Suppressor macrophage treated with lipopolysaccharide for 4 hours (primary cell): ENCODE results near the gene COX4I1.
"Not testable (repeated sequence)": the region's sequence is repeated elsewhere in the genome, so short reads cannot be mapped to it uniquely, and the experiment has no call there.

Source experiments
- DNase-seq: peaks from one replicate; pipeline ENCODE4 v3.0.0-alpha.2; 2020

COX4I1 gene

DNA sequence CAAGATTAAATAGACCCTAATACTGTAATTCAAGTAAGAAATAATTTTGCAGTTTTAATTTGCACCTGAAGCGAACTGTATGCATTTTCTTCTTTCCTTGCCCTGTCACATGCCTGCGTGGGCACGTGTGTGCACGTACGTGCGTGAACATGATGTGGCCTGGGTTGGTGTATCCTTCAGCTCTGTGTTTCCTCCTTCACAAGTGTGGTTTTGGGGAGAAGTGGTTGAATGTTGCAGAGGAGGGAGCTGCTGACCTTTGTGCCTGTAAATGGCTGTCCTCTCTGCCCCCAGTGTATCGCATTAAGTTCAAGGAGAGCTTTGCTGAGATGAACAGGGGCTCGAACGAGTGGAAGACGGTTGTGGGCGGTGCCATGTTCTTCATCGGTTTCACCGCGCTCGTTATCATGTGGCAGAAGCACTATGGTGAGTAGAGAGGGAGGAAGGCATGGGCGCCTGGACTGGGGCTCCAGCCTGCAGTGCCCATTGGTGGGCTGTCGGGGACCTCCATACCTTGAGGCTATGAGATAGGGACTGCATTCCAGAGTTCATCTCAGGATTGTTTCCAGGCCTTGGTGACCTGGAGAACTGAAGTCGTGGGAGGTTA lies 6.0 kb downstream of the COX4I1 start:
- DNase-seq, result no peak

DNA sequence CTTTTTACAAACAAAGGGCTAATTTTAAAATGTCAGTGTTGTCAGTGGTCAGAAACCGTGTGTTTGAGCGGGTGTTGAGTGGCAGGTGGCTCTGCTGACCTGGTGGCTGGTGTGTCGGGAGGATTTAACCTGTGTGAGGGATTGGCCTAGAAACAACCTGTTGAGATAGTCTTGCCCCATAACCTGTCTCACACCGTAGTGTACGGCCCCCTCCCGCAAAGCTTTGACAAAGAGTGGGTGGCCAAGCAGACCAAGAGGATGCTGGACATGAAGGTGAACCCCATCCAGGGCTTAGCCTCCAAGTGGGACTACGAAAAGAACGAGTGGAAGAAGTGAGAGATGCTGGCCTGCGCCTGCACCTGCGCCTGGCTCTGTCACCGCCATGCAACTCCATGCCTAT lies 7.0 kb downstream of the COX4I1 start:
- DNase-seq, result no peak

DNA sequence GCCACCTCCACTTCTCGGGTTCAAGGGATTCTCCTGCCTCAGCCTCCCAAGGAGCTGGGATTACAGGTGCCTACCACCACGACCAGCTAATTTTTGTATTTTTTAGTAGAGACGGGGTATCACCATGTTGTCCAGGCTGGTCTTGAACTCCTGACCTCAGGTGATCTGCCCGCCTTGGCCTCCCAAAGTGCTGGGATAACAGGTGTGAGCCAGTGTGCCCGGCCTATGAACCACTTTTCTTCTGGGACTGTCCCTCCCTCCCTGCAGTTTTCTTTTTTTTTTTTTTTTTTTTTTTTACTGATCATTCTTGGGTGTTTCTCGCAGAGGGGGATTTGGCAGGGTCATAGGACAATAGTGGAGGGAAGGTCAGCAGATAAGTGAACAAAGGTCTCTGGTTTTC lies 7.8 kb downstream of the COX4I1 start:
- not testable (repeated sequence) for DNase-seq

DNA sequence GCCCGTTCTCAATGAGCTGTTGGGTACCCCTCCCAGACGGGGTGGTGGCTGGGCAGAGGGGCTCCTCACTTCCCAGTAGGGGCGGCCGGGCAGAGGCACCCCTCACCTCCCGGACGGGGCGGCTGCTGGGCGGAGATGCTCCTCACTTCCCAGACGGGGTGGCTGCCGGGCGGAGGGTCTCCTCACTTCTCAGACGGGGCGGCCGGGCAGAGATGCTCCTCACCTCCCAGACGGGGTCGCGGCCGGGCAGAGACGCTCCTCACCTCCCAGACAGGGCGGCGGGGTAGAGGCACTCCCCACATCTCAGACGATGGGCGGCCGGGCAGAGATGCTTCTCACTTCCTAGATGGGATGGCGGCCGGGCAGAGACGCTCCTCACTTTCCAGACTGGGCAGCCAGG lies 8.6 kb downstream of the COX4I1 start:
- not testable (repeated sequence) for DNase-seq

DNA sequence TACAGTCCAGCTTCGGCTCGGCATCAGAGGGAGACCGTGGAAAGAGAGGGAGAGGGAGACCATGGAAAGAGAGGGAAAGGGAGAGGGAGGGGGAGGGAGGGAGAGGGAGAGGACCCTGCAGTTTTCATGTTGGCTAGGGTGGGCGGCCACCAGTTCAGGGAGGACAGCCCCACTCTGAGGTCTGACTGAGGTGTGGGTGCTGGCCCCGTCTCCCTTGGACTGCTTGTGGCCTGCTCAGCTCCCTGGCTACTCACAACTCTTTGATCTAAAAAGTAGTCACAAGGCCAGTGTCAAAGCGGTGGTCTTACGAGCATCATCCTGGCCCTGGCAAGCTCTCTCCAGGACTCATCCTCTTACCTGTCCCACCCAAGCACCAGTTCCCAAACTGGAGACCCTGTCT lies 9.4 kb downstream of the COX4I1 start:
- no peak for DNase-seq

DNA sequence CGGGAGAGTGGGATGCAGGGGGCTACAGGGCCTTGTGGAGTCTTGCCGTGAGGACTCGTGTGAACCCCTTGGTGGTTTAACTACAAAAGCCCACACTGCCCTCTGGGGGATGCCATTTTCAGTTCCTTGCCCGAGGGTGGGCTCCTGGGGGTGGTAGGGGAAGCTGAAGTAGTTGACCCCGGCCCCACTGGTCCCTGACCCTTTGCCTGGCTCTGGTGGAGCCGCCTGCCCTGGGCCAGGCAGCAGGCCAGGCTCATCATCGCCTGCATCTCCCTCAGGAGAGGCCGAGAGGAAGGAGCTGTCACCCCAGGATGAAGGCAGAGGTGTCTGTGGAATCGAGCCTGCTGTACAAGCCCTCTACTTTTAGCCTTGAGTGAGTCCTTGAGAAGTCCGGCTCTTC lies 10.2 kb downstream of the COX4I1 start:
- no peak for DNase-seq

DNA sequence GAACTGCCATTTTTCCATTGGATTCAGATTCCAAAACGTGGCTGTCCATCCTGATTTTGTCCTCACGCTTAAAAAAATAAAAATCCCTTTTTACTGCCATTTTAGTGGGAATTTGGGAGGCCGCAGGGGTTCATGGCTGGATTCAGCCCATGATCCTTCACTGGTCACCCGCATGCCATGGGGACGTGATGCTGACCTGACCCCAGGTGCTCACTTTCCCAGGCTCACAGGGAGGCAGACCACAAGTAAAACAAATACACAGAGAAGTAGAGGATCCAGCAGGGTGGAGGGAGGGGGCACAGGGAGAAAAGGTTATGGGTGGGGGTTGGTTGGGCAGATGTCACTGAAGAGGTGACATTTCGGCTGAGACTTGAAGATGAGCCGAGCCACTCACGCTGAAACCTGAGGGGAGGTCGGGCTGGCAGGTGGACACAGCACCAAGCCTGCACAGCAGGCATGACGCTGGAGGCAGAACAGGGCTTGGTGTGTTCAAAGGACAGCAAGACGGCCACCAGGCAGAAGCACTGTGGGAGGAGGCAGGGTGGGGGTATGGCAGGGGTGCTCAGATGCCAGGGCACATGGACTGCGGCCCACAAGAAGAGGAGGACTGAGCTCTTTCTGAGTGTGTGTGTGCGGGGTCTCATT lies 10.7 kb downstream of the COX4I1 start:
- no peak for DNase-seq

DNA sequence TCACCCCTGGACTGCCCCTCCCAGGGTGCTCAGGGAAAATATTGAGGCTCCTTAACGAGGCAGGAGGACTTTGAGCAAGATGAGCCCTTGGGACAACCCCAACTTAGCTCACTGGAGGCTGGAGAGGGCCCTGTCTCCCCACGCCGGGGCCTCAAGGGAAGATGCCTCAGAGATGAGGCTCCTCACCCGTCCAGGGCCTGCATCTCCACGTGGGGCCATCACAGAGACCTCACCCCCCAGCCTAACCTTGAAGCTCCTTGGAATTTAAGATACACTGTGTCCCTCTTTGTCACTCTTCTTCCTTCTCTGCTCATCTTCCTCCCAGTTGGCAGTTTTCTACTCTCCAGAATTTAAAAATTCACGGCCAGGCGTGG lies 11.2 kb downstream of the COX4I1 start:
- DNase-seq, result no peak

DNA sequence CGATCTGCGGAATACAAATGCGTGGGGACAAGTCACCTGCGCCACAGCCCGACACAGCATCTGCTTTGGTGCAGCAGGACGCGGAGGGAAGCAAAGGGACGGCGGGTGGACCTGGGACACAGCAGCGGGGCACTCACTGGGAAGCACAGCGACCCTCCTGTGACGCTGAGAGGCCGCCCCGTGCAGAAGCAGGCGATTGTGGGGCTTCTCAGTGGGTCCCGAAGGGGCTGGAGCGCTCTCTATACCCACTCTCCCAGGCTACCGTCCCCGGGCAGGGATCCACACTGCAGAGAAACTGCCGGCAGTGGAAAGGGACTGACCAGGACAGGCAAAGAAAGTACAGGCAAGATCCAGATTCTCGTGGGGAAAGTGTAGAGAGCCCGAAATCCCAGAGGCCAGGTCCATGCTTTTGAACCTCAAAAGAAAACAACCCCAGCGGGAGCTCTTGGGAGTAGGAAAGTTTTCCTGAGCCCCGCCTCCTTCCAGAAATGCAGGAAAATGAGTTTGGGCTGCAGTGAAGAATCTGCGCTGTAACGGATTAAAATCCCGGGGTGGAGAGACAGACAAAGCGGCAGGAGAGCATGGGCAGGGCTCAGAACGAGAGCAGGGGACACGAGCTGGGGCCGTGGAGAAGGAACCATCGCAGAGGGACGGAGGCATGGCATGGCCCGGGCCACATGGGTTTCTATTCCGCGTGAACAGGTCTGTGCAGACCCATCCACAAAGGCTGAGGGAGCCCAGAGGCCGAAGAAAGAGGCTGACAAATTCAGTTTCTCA lies 12.7 kb downstream of the COX4I1 start:
- no peak for DNase-seq

DNA sequence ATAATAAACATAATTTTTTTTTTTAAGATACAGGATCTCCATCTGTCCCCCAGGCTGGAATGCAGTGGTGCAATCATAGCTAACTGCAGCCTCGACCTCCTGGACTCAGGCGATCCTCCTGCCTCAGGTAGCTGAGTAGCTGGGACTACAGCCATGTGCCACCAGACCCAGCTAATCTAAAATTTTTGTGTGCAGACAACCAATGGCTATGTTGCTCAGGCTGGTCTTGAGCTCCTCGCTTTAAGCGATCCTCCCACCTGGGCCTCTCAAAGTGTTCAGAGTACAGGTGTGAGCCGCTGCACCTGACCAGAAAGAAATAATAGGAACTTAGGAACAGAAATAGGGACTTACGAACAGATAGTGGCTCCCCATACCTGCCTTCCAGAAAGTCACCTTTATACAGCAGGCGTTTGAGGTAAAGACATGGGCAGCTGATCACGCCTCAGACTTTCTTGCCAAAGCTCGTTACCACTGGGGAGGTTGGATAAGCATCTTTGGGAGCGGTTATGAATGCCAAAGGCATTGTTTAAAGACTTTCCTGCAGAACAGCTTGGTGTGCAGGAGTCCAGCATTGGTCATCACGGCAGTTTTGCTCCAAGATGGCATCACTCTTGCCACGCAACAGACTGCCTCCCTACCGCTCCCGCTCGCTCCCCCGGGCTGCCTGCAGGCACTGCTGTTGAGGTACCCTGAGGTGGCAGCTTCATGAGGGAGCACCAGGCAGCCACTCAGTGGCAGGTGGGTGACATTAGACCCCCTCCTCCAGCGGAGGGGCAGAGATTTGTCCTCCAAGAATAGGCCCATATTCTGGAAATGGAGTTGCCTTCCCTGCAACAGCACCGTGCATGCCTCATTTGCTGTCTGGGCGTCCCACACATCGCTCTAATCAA lies 13.6 kb downstream of the COX4I1 start:
- DNase-seq, result no peak

DNA sequence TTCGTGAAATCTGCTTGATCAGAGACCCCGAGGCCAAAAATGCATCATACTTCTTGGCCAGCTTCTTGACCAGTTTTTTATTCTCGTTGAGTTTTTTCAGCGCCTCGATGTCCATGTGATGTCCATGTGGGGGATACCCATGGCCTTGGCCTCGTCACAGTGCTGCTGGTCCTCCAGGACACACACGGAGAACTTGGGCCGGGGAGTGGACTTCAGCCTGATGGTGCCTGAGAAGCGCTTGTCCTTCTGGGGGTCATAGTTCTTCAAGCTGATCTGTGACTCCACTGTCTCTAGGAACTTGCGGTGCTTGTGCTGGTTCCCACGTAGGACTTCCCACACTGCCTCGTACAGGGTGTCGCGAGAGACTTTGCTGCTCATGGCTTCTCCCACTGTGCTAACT lies 16.7 kb downstream of the COX4I1 start:
- DNase-seq, result no peak

DNA sequence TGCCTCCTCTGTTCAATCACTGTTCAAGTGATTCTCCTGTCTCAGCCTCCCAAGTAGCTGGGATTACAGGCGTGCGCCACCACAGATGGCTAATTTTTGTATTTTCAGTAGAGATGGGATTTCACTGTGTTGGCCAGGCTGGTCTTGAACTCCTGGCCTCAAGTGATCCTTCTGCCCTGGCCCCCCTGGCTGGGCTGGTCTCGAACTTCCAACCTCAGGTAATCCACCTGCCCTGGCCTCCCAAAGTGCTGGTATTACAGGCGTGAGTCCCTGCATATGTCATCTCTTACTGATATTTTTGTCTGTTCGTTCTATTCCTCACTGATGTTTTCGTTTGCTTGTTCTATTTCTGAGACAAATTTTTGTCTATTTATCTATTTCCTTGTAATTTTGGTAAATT lies 17.7 kb downstream of the COX4I1 start:
- DNase-seq, result not testable (repeated sequence)

DNA sequence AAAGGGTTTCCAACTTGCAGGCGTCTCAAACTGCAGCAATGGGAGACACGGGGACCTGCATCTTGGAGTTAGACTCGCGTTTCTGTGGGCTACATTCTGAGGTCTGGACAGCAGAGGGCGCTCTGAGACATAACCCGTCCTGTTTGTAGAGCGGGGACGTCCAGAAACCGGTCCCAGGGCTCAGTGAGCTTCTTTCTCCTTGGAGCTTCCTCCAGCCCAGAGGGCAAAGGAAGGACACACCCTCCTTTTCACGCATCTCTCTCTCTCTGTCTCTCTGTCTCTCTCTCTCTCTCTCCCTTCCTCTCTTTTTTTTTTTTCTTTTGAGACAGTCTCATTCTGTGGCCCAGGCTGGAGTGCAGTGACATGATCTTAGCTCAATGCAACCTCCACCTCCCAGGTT lies 19.8 kb downstream of the COX4I1 start:
- DNase-seq, result peak; percentile 95

DNA sequence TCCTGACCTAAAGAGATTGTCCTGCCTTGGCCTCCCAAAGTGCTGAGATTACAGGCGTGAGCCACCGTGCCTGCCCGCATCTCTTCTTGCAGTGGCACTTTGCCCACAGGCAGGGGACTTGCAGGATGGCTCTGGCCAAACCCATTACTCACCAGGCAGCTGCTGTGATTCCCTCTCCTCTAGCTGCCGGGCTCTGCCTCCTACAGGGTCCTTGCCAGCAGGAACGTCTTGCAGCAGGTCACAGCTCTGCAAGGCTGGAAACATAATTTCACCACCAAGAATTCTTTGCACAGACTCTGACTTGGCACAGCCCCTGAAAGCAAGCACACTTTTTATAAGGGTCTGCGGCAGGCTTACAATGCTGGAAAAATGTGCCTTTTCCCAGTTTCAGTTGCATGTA lies 20.3 kb downstream of the COX4I1 start:
- DNase-seq, result no peak

DNA sequence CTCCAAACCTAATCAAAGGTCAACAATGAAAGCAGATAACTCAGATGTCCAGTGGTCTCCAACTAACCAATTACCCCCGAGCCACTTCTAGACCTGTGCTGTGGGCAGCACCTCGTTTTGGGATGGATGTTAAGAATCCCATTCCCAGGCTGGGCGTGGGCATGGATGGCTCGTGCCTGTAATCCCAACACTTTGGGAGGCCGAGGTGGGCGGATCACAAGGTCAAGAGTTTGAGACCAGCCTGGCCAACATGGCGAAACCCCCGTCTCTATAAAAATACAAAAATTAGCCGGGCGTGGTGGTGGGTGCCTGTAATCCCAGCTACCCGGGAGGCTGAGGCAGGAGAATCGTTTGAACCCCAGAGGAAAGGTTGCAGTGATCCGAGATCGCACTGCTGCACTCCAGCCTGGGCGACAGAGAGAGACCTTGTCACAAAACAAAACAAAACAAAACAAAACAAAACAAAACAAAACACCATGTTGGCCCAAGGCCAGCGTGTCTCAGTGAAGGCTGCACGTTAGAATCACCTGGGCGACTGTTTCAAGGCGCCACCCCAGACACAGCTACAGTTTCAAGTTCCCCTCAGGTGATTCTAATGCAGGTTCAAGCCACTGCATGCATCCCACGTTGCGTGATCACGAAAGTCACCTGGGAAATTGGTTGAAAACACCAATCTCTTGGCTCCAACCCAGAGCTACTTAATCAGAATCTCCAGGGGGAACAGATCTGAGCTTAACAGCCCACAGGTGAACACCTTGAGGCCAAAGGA lies 21.3 kb downstream of the COX4I1 start:
- DNase-seq, result no peak

DNA sequence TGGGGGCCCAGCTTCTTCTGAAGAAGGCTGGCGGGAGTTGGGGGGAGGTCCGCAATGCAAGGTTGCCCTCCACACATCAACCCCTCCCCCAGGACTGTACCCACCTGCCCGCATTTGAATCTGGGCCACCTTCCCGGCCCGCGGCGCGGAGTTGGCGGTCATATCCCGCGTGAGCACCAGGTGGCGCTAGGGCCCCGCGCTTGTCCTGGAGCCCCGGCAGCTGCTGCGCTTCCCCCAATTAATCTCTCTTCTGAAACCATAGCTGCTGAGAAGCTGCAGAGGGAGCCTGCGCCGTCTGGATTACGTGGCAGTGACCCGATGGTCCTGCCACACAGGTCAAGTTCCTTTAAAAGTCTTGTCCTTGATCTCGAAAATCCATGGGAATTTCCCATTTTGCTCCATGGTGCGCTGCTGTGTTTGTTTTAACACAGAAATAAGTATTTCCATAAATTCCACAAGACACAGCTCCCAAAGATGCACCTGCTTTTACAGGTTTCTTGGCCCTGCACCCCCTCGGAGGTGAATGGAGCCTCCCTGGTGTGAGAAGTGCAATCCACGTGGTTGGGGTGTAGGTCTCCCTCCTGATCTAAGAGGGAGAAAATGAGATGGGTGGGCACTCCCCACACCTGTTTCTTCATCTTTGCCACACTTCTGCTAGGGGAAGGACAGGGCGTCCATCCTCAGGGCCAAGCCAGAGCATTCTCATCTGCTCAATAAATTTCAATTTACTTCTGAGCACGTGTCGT lies 22.1 kb downstream of the COX4I1 start:
- DNase-seq, result peak; percentile 94

DNA sequence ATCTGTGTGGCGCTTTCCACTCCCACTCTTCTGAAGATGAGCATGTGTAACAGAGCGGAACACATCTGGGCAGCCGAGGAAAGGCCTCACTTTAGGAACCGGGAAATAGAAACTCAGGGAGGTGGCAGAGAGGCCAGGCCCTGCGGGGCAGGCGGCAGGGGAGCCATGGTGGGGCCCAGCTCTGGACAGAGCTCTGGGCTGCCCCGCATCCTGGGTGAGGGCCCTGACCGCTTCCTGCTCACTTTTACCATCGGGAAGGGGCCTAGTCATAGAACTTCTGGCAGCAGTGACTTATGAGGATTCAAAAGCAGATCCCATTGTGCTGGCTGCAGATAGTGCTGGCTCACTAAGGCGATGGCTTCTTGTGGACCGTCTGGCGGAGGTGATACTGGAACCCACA lies 22.6 kb downstream of the COX4I1 start:
- DNase-seq, result no peak

DNA sequence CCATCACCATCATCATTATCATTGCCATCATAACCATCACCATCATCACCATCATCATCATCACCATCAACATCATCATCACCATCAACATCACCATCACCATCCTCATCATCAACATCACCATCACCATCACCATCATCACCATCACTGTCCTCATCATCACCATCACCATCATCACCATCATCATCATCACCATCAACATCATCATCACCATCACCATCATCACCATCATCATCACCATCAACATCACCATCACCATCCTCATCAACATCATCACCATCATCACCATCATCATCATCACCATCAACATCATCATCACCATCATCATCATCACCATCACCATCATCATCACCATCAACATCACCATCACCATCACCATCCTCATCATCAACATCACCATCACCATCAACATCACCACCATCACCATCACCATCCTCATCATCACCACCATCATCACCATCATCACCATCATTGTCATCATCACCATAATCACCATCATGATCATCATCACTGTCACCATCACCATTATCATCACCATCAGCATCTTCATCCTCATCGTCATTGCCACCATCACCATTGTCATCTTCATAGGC lies 23.9 kb downstream of the COX4I1 start:
- DNase-seq, result no peak

DNA sequence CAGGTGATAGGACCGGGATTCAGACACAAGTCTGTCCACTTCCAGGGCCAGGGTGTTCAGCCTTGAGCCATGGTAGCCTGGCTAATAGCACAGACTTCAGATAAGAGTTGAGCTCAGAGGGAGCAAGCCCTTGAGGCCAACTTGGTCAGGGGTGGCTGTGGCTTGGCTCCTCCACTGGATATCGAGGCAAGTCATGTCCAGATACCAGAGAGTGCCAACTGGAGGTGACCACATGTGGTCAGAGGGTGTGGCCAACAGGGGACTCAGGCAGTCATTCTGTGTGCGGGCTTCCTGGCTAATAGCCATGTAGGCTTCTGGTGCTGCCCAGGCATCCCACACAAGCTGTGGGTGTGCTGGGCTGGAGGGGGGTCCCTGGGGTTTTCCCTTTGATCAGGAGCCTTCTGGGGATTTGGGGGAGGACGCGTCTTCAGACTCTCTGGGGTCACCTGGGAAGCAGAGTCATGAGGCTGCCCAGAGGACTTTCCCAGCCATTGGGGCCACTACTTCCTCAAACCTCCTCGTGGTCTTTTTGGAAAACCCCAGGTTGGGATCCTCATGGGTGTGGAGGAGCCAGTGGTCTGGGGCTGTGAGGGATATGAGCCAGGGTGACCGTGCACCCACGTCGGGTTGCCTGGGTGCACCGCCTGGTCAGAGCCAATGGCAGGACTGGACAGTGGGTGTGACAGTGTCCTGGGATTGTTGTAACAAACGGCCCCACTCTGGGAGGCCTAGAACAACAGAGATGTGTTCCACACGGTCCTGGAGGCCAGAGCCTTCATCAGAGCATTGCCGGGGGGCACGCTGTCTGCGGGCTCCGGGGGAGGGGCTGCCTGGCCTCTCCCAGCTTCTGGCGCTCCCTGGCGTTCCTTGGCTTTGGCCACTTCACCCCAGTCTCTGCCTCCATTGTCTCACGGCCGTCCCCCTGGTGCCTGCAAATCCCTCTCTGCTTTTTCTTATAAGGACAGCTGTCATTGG lies 25.0 kb downstream of the COX4I1 start:
- peak; percentile 95 for DNase-seq

DNA sequence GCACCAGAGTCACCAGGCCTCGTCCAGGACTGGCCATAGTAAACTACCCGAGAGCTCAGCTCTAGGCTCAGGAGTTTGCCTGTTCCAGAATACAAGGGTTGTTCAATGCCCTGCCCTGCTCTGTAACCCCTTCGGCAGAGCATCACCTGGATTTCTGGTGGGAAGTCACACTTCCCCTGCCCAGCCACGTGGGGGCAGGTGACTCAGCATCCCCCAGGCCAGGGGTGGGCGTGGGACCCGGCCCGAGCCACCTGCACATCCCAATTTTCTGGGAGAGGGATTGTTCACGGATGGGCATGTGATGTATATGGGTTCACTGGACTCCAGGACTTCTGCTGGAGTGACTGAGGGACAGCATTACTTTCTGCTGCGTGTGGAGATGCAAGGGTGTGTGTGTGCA lies 25.8 kb downstream of the COX4I1 start:
- no peak for DNase-seq
